C4-2B (cell line): ENCODE measurements around the gene TMEM167A.

Experiments used
- H3K27ac ChIP-seq: fragments of 450-650 bp; 2 replicates; pipeline ENCODE4 v1.5.1; 2017
- ZFX ChIP-seq: fragments of 450-650 bp; IDR thresholded peaks from 2 replicates; pipeline ENCODE4 v1.6.1; 2017
- TF ChIP-seq, protein P1 (sequence below): fragments of 450-650 bp; conservative IDR thresholded peaks from 2 replicates; pipeline ENCODE4 v1.5.1; 2017; ENCODE audit warnings: mild to moderate bottlenecking

Gene TMEM167A

GRCh38 chr5:83066548-83067110 is 10.6 kb downstream of the TMEM167A start:
- TF ChIP-seq, protein P1, sequence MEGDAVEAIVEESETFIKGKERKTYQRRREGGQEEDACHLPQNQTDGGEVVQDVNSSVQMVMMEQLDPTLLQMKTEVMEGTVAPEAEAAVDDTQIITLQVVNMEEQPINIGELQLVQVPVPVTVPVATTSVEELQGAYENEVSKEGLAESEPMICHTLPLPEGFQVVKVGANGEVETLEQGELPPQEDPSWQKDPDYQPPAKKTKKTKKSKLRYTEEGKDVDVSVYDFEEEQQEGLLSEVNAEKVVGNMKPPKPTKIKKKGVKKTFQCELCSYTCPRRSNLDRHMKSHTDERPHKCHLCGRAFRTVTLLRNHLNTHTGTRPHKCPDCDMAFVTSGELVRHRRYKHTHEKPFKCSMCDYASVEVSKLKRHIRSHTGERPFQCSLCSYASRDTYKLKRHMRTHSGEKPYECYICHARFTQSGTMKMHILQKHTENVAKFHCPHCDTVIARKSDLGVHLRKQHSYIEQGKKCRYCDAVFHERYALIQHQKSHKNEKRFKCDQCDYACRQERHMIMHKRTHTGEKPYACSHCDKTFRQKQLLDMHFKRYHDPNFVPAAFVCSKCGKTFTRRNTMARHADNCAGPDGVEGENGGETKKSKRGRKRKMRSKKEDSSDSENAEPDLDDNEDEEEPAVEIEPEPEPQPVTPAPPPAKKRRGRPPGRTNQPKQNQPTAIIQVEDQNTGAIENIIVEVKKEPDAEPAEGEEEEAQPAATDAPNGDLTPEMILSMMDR: no peak
- TF ChIP-seq ZFX: no peak
- no peak overlapping the region for H3K27ac ChIP-seq

DNA sequence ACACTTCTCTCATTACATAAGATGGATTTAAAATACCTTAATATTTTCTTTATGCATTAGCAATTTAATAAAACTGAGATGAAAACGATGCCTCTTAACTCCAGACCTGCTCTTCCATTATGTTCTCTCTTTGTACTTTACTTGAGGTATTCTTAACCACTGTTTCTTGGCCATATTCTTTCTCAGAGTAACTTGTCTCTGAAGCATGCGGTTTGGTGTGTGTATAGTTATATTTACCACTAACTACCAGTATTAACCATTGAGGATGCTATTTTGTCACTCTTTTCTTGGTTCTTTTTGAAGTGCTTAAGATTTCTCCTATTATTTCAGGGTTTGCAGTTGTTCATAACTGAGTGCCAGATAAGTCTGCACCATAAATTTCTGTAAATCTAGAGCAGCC is 17.9 kb downstream of the TMEM167A start:
- TF ChIP-seq ZFX: no peak
- TF ChIP-seq, protein P1: no peak
- no peak overlapping the region for H3K27ac ChIP-seq

DNA sequence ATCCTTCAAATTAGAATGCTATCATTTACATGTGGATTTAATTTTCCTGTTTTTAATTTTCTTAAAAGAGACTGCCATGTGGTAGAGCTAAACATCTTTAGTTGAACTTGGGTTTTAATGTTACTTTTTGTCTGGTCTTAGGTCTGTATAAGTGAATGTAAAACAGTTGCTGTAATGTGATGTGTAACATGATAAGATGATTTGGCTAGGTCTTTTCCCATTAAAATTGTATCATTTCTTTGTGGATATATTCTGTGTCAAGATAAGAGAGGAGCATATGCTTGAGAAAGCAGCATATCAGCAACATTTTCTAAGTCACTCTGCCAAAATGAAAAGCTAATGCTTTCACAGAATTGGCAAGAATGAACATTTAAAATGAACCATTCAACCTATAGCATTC is 18.5 kb downstream of the TMEM167A start:
- no peak overlapping the region for H3K27ac ChIP-seq
- TF ChIP-seq, protein P1: no peak
- TF ChIP-seq ZFX: no peak

- TF ChIP-seq, protein P1: no peak
- TF ChIP-seq ZFX: no peak
- no peak overlapping the region for H3K27ac ChIP-seq
Measured at GRCh38 chr5:83055166-83055565, 22.0 kb downstream of the TMEM167A start.

DNA sequence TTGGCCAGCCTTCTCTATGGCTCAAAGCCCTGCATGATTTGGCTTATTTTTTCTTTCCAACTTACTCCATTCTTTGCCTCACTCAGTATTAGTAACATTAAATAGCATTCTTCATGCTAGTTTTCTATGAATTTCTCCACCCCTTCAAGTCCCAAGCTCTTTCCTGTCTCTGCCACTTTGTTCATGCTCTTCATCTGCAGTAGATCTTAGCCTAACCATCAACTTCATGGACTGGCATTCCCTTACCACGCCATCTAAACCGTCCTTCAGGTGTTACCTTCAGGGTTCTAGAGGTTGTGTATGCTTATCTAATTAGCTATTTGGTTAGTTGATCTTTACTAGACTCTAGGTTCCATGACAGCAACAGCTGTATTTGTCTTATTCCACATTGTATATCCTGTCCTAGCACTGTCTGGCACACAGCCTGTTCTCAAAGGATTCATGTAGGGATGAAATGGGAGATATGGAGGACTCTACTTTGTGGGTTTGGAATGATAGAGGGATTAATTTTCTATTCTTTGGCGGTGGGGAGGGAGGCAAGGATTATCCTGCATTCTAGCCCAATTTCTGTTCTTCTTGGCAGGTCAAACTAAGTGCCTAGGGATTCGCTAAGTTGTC is 26.4 kb downstream of the TMEM167A start:
- H3K27ac ChIP-seq: no peak overlapping the region
- TF ChIP-seq, protein P1: no peak
- TF ChIP-seq ZFX: no peak

- TF ChIP-seq ZFX: no peak
- TF ChIP-seq, protein P1: no peak
Measured at GRCh38 chr5:83049370-83049885, 27.8 kb downstream of the TMEM167A start.

DNA sequence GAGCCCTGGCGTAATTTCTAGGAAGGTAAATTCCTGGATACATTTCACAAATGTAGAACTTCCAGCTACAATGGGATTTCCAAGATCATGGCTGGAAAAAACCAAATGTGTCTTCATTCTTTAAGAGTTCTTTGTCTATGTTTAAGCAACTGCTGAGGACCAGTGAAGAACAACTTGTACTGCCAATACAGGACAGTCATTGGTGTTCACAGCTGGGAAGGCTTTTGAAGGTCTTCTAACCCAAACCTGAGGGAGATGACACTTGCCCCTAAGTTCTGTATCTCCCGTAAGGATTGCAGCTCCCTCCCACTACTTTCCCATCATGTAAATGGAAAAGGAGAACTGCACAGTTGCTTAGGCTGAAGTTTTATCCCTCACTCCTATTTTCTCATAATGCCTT is 28.4 kb downstream of the TMEM167A start:
- no peak overlapping the region for H3K27ac ChIP-seq
- TF ChIP-seq, protein P1: no peak
- no peak for TF ChIP-seq ZFX

More at GRCh38 chr5:83049370-83049885, 27.8 kb downstream of the TMEM167A start:
- H3K27ac ChIP-seq: no peak overlapping the region
